H1 (cell line): ENCODE measurements around the gene TK2. TPM values are rescaled to one million over a fixed set of nuclear protein-coding genes. Genes with fewer than 3 reads are reported as not detected.

Experiments used
- CTCF ChIA-PET: fragments of 300-600 bp; sonication (Branson Sonifier 250); formaldehyde crosslinking; loops from one replicate; lab custom pipeline; 2021; ENCODE audit not compliant: partially characterized antibody; lab: Charles Lee
- POLR2A ChIA-PET: fragments of 300-600 bp; sonication (Branson Sonifier 250); formaldehyde crosslinking; loops from one replicate; lab custom pipeline; 2021; ENCODE audit warnings: inconsistent platforms; ENCODE audit not compliant: partially characterized antibody; lab: Charles Lee
- DNase-seq, 2 experiments: peaks; one replicate each; pipeline versions ENCODE4 v3.0.0 to v3.0.0-alpha.2; 2010 to 2022; ENCODE audit warnings: low spot score in 2 of 2, low read depth in 1 of 2, mixed read lengths in 1 of 2
- FAIRE-seq: peaks from 2 replicates; lab custom pipeline; 2011; peaks lifted over from hg19 to GRCh38; lab: Jason Lieb, UNC
- H2AFZ ChIP-seq: 2 replicates; pipeline ENCODE4 v1.8.1; 2012; ENCODE audit warnings: low read length, inconsistent platforms
- H2AK5ac ChIP-seq: 2 replicates; pipeline ENCODE4 v1.6.1; 2013; ENCODE audit warnings: low read depth, low read length
- H2BK120ac ChIP-seq: replicated peaks from 2 replicates; pipeline ENCODE3; 2013; ENCODE audit warnings: low read depth, low read length, inconsistent platforms
- H2BK12ac ChIP-seq: 2 replicates; pipeline ENCODE4 v1.6.1; 2013; ENCODE audit warnings: low read depth, low read length
- H2BK15ac ChIP-seq: 2 replicates; pipeline ENCODE4 v1.6.1; 2013; ENCODE audit warnings: low read length
- H2BK20ac ChIP-seq: 2 replicates; pipeline ENCODE4 v1.6.1; 2013; ENCODE audit warnings: low read length
- H2BK5ac ChIP-seq: 2 replicates; pipeline ENCODE4 v1.6.1; 2013; ENCODE audit warnings: low read depth, low read length
- H3K14ac ChIP-seq: 2 replicates; pipeline ENCODE4 v1.6.1; 2013; ENCODE audit warnings: inconsistent platforms; ENCODE audit not compliant: insufficient read length
- H3K18ac ChIP-seq: 2 replicates; pipeline ENCODE4 v1.6.1; 2013; ENCODE audit warnings: low read length; ENCODE audit errors: extremely low read depth
- H3K23ac ChIP-seq: 2 replicates; pipeline ENCODE4 v1.6.1; 2013; ENCODE audit warnings: inconsistent platforms; ENCODE audit not compliant: insufficient read length
- H3K23me2 ChIP-seq: 2 replicates; pipeline ENCODE4 v1.6.1; 2013; ENCODE audit warnings: low read depth, low read length
- H3K27ac ChIP-seq: 2 replicates; pipeline ENCODE4 v1.6.1; 2011; ENCODE audit warnings: low read depth, low read length, inconsistent platforms
- H3K27me3 ChIP-seq, 4 experiments: replicated peaks in 1 of 4; 1 replicate in 1 of 4; 2 replicates in 3 of 4; pipeline versions ENCODE4 v1.6.1 to v1.8.1; 2011 to 2013; ENCODE audit warnings: low read length in 3 of 4, mild to moderate bottlenecking in 3 of 4, inconsistent platforms in 2 of 4, mixed read lengths in 2 of 4, moderate library complexity in 1 of 4; ENCODE audit not compliant: control insufficient read depth in 3 of 4, insufficient read depth in 3 of 4; ENCODE audit errors: extremely low read depth in 1 of 4
- H3K36me3 ChIP-seq, 4 experiments: 2 replicates each; pipeline versions ENCODE4 v1.6.1 to v1.8.1; 2011 to 2013; ENCODE audit warnings: mild to moderate bottlenecking in 4 of 4, low read length in 3 of 4, moderate library complexity in 2 of 4, control low read depth in 1 of 4, inconsistent platforms in 1 of 4; ENCODE audit not compliant: insufficient read depth in 4 of 4, control insufficient read depth in 2 of 4
- H3K4ac ChIP-seq: replicated peaks from 2 replicates; pipeline ENCODE3; 2013; ENCODE audit warnings: low read length, low read depth, mixed read lengths, inconsistent platforms; ENCODE audit not compliant: insufficient read length
- H3K4me1 ChIP-seq, 4 experiments: replicated peaks in 1 of 4; 1 replicate in 1 of 4; 2 replicates in 3 of 4; pipeline versions ENCODE4 v1.6.1 to v1.8.1; 2011 to 2013; ENCODE audit warnings: low read length in 3 of 4, inconsistent platforms in 2 of 4, mixed read lengths in 1 of 4; ENCODE audit not compliant: insufficient read depth in 4 of 4, control insufficient read depth in 3 of 4
- H3K4me2 ChIP-seq, 2 experiments: 2 replicates each; pipeline versions ENCODE4 v1.6.1 to v1.8.1; 2011 to 2013; ENCODE audit warnings: low read depth in 2 of 2, low read length in 2 of 2, control low read depth in 1 of 2, inconsistent platforms in 1 of 2, mild to moderate bottlenecking in 1 of 2; ENCODE audit not compliant: insufficient read depth in 1 of 2
- H3K4me3 ChIP-seq, 4 experiments: fragments of 200-600, 300-600 bp in 1 of 4; sonication (generic), shearing (Covaris generic), sonication (Bioruptor Twin) in 1 of 4; 2 replicates each; pipeline versions ENCODE4 v1.5.1 to v1.8.1; 2011 to 2016; ENCODE audit warnings: low read length in 4 of 4, low read depth in 3 of 4, control low read depth in 2 of 4, inconsistent platforms in 2 of 4, mild to moderate bottlenecking in 2 of 4, mixed read lengths in 1 of 4, moderate library complexity in 1 of 4; ENCODE audit not compliant: insufficient read depth in 2 of 4; ENCODE audit errors: extremely low read depth in 1 of 4
- H3K56ac ChIP-seq: replicated peaks from 2 replicates; pipeline ENCODE3; 2013; ENCODE audit warnings: low read depth, mild to moderate bottlenecking, mixed read lengths, low read length, inconsistent platforms; ENCODE audit not compliant: insufficient read length
- H3K79me1 ChIP-seq: 2 replicates; pipeline ENCODE4 v1.6.1; 2013; ENCODE audit warnings: low read depth, low read length, control low read depth
- H3K79me2 ChIP-seq, 2 experiments: 2 replicates each; pipeline versions ENCODE4 v1.6.1 to v1.8.1; 2012 to 2013; ENCODE audit warnings: low read length in 2 of 2, mild to moderate bottlenecking in 2 of 2, inconsistent platforms in 1 of 2; ENCODE audit not compliant: insufficient read depth in 2 of 2, control insufficient read depth in 1 of 2
- H3K9ac ChIP-seq, 4 experiments: replicated peaks in 1 of 4; 1 replicate in 1 of 4; 2 replicates in 3 of 4; pipeline versions ENCODE4 v1.6.1 to v1.8.1; 2011 to 2013; ENCODE audit warnings: low read depth in 3 of 4, low read length in 3 of 4, control low read depth in 2 of 4, mild to moderate bottlenecking in 2 of 4, moderate library complexity in 2 of 4, inconsistent platforms in 1 of 4; ENCODE audit errors: extremely low read depth in 1 of 4
- H3K9me3 ChIP-seq, 2 experiments: 2 replicates each; pipeline versions ENCODE4 v1.6.1 to v1.8.1; 2012 to 2013; ENCODE audit warnings: mild to moderate bottlenecking in 2 of 2, moderate library complexity in 2 of 2, control low read depth in 1 of 2, inconsistent platforms in 1 of 2, low read depth in 1 of 2, low read length in 1 of 2, mixed read lengths in 1 of 2; ENCODE audit not compliant: insufficient read depth in 2 of 2
- H4K20me1 ChIP-seq, 2 experiments: replicated peaks in 1 of 2; 2 replicates each; pipeline versions ENCODE3 to v1.8.1; 2011 to 2013; ENCODE audit warnings: inconsistent platforms in 2 of 2, low read length in 2 of 2, mild to moderate bottlenecking in 1 of 2; ENCODE audit not compliant: insufficient read depth in 2 of 2, control insufficient read depth in 1 of 2
- H4K5ac ChIP-seq: 2 replicates; pipeline ENCODE4 v1.6.1; 2013; ENCODE audit warnings: low read length, low read depth, mixed read lengths, inconsistent platforms; ENCODE audit not compliant: insufficient read length
- H4K8ac ChIP-seq: 2 replicates; pipeline ENCODE4 v1.8.0; 2013; ENCODE audit warnings: mild to moderate bottlenecking, moderate library complexity, low read length, inconsistent platforms; ENCODE audit not compliant: insufficient read depth; ENCODE audit errors: extremely low read depth
- H4K91ac ChIP-seq: replicated peaks from 2 replicates; pipeline ENCODE3; 2013; ENCODE audit warnings: low read length, mixed read lengths, inconsistent platforms; ENCODE audit not compliant: insufficient read length
- BRCA1 ChIP-seq: IDR thresholded peaks from 2 replicates; pipeline ENCODE4 v1.6.1; 2012; ENCODE audit warnings: low read depth, low read length, improper control_type of control experiment
- CEBPB ChIP-seq: IDR thresholded peaks from 2 replicates; pipeline ENCODE4 v1.6.1; 2012; ENCODE audit warnings: low read depth, low read length
- CTBP2 ChIP-seq: IDR thresholded peaks from 2 replicates; pipeline ENCODE4 v1.7.0; 2011; ENCODE audit warnings: borderline replicate concordance, mild to moderate bottlenecking, moderate library complexity, mixed read lengths, low read length; ENCODE audit not compliant: insufficient read depth, insufficient read length
- CTCF ChIP-seq, 3 experiments: IDR thresholded peaks; 1 replicate in 2 of 3; 2 replicates in 1 of 3; pipeline versions ENCODE4 v1.5.1 to v1.6.1; 2011; ENCODE audit warnings: low read length in 3 of 3, mild to moderate bottlenecking in 3 of 3, inconsistent platforms in 2 of 3, low read depth in 1 of 3, moderate library complexity in 1 of 3; ENCODE audit not compliant: insufficient read depth in 1 of 3; ENCODE audit errors: control extremely low read depth in 1 of 3
- E2F6 ChIP-seq: IDR thresholded peaks from 2 replicates; pipeline ENCODE4 v1.6.1; 2012; ENCODE audit warnings: inconsistent platforms
- JUND ChIP-seq: IDR thresholded peaks from 2 replicates; pipeline ENCODE4 v1.6.1; 2011; ENCODE audit warnings: mild to moderate bottlenecking, improper control_type of control experiment, low read length
- KDM5A ChIP-seq: fragments of 200-600 bp; IDR thresholded peaks from 2 replicates; pipeline ENCODE4 v1.7.1; 2012; ENCODE audit warnings: mild to moderate bottlenecking, low read length, inconsistent platforms, mixed read lengths
- RAD21 ChIP-seq, 2 experiments: IDR thresholded peaks in 1 of 2; conservative IDR thresholded peaks in 1 of 2; 2 replicates each; pipeline ENCODE4 v1.6.1; 2011; ENCODE audit warnings: low read depth in 2 of 2, low read length in 2 of 2, improper control_type of control experiment in 1 of 2, inconsistent platforms in 1 of 2, mild to moderate bottlenecking in 1 of 2, moderate library complexity in 1 of 2
- TAF7 ChIP-seq: optimal IDR thresholded peaks from 2 replicates; pipeline ENCODE3; 2011; ENCODE audit warnings: low read depth, mild to moderate bottlenecking, inconsistent platforms, low read length, moderate library complexity, borderline replicate concordance
- TBP ChIP-seq: IDR thresholded peaks from 2 replicates; pipeline ENCODE4 v1.6.1; 2011; ENCODE audit warnings: low read depth, low read length, improper control_type of control experiment
- WGBS, 2 experiments: shearing (Covaris generic) in 1 of 2; methylation state at CpG; one replicate each; pipeline versions ENCODE4 v1.1.6 to v1.1.7; 2013 to 2015; ENCODE audit warnings: low lambda C conversion rate in 2 of 2, mixed read lengths in 2 of 2, inconsistent platforms in 1 of 2, low coverage in 1 of 2, missing lambda C conversion rate in 1 of 2; ENCODE audit not compliant: insufficient replicate concordance in 2 of 2, insufficient coverage in 1 of 2, insufficient read length in 1 of 2; ENCODE audit errors: extremely low coverage in 1 of 2, missing lambda C conversion rate in 1 of 2; 5-methylcytosine and 5-hydroxymethylcytosine counted together
- polyA plus RNA-seq, 7 experiments: library from polyadenylated mRNA; depleted of rRNA in 3 of 7; stranded (reverse) in 5 of 7; unstranded in 2 of 7; fragments of >200 nt in 5 of 7; fragments of 200-250 nt in 2 of 7; gene quantifications; 1 replicate in 5 of 7; 2 replicates in 1 of 7; 4 replicates in 1 of 7; pipeline versions ENCODE4 v1.2.1 to v1.2.3, GENCODE V29; 2011 to 2013; ENCODE audit warnings: missing spikeins in 2 of 7, mixed read lengths in 2 of 7
- total RNA-seq: library from RNA; stranded (reverse); fragmentation: NEBNext Ultra II Directional; extraction: Animal tissue kit (Norgen Biotek cat#: 25700); gene quantifications from 2 replicates; pipeline ENCODE4 v1.2.1, GENCODE V29; 2021

The TK2 gene
- total and polyA plus RNA-seq, 2 of the 8 experiments (the other 6 are each of a cell fraction or from before 2014, with no cell fraction given): 2.7 to 3.6 TPM

- CTCF ChIA-PET: interaction anchor here (0.7 to 2.5 kb wide), 10 partner anchors 12 to 204 kb away, joined by 3 to 12 read pairs (median 4); no protein-coding TSS in a partner anchor
- Histone ChIP-seq H2BK12ac (no peak overlapping the region), H3K23ac (no peak overlapping the region), H2AFZ (no peak overlapping the region), H4K91ac (no peak overlapping the region), H2AK5ac (no peak overlapping the region), H3K36me3 (no peaks in the 10 kb centered on the region), H3K79me1 (no peaks in the 10 kb centered on the region; the same call in 1 of the 2 replicates), H3K14ac (no peak overlapping the region), H3K56ac (no peak overlapping the region), H2BK15ac (peak overlapping the region; percentile 72; the same call in 1 of the 2 replicates), H2BK20ac (no peak overlapping the region), H2BK5ac (peak overlapping the region; percentile 3; the same call in 1 of the 2 replicates), H3K79me2 (no peaks in the 10 kb centered on the region), H4K5ac (no peak overlapping the region), H3K4me1 (peaks cover 0 to 12% (median 9%) of the 10 kb centered on the region in 4 experiments; a peak in 5 of 7 replicates), H3K18ac (no peak overlapping the region), H3K4me3 (no peak overlapping the region), H4K8ac (no peak overlapping the region), H3K4ac (no peak overlapping the region), H3K9me3 (peaks cover 0 to 4% of the 10 kb centered on the region in 2 experiments; a peak in 1 of 4 replicates), H3K27ac (no peak overlapping the region), H4K20me1 (no peaks in the 10 kb centered on the region), H3K9ac (no peak overlapping the region), H3K4me2 (no peak overlapping the region), H3K23me2 (peaks cover 15% of the 10 kb centered on the region), H3K27me3 (peaks cover 0 to 14% (median 7%) of the 10 kb centered on the region in 4 experiments; a peak in 5 of 7 replicates), H2BK120ac (no peak overlapping the region)
- POLR2A ChIA-PET: interaction anchor here (1.1 kb wide), 1 partner anchor 36 kb away, joined by 4 read pairs; no protein-coding TSS in a partner anchor
- no peak for DNase-seq
- no peak for FAIRE-seq
- 99 to 100% methylated on average over 1 to 4 of the region's 4 CpGs for WGBS, 2 experiments
- TF ChIP-seq BRCA1: no peak
- TF ChIP-seq CTBP2: no peak
- no peak for TF ChIP-seq E2F6
- TF ChIP-seq TAF7: no peak
- no peak for TF ChIP-seq CEBPB
- TF ChIP-seq RAD21 (IDR thresholded peaks at IDR 0.05 in 1 of 2, conservative IDR thresholded peaks at IDR 0.05 in 1 of 2; ENCODE audit: low read depth in 2 of 2, low read length in 2 of 2): no peak
- TF ChIP-seq TBP: no peak
- TF ChIP-seq KDM5A: no peak
- TF ChIP-seq JUND: no peak
- no peak for TF ChIP-seq CTCF (IDR thresholded peaks at IDR 0.05; ENCODE audit: control extremely low read depth in 1 of 3, insufficient read depth in 1 of 3, low read depth in 1 of 3, low read length in 3 of 3)
These were observed 1.9 kb downstream of the TK2 start for GRCh38 chr16:66548068-66548467.
